SU-DHL-6 (cell line): ENCODE measurements around the gene OXNAD1.

Experiments used
- H2AFZ ChIP-seq: fragments of 200-600 bp; sonication (generic); 2 replicates; pipeline ENCODE4 v1.6.1; 2014; ENCODE audit warnings: low read depth, mild to moderate bottlenecking, moderate library complexity, mixed read lengths, antibody characterized with exemption, low read length; ENCODE audit not compliant: severe bottlenecking
- H3F3A ChIP-seq: fragments of 200-600 bp; shearing (Covaris generic); 2 replicates; pipeline ENCODE4 v1.6.0; 2016; ENCODE audit warnings: antibody characterized with exemption, mild to moderate bottlenecking; ENCODE audit not compliant: insufficient read depth
- H3K27ac ChIP-seq: fragments of 200-600 bp; sonication (generic); 2 replicates; pipeline ENCODE4 v1.5.1; 2016; ENCODE audit warnings: low read depth, mild to moderate bottlenecking, low read length, moderate library complexity, mixed read lengths
- H3K27me3 ChIP-seq: fragments of 200-600 bp; sonication (generic), shearing (Covaris generic); 2 replicates; pipeline ENCODE4 v1.6.0; 2014; ENCODE audit warnings: mild to moderate bottlenecking, low read length
- H3K36me3 ChIP-seq: fragments of 200-600 bp; sonication (generic); 2 replicates; pipeline ENCODE4 v1.6.1; 2014; ENCODE audit warnings: mild to moderate bottlenecking, low read length, mixed read lengths
- H3K4me2 ChIP-seq: fragments of 300-600, 200-600 bp; shearing (Covaris generic), sonication (generic); 2 replicates; pipeline ENCODE4 v1.6.0; 2014; ENCODE audit warnings: low read length, low read depth, mild to moderate bottlenecking; ENCODE audit not compliant: poor library complexity, severe bottlenecking
- H3K4me3 ChIP-seq: fragments of 200-600 bp; sonication (generic); 2 replicates; pipeline ENCODE4 v1.5.1; 2014; ENCODE audit warnings: antibody characterized with exemption, low read length, mild to moderate bottlenecking, mixed read lengths; ENCODE audit not compliant: insufficient read depth, poor library complexity, severe bottlenecking
- H3K79me2 ChIP-seq: fragments of 200-600 bp; sonication (generic); 2 replicates; pipeline ENCODE4 v1.6.1; 2014; ENCODE audit warnings: mild to moderate bottlenecking, low read length, moderate library complexity; ENCODE audit not compliant: insufficient read depth
- H3K9ac ChIP-seq: fragments of 200-600 bp; sonication (generic); 2 replicates; pipeline ENCODE4 v1.7.0; 2014; ENCODE audit warnings: mild to moderate bottlenecking, low read length
- H3K9me2 ChIP-seq: fragments of 200-600 bp; sonication (generic); replicated peaks from 2 replicates; pipeline ENCODE4 v1.6.1; 2014; ENCODE audit warnings: low read length; ENCODE audit not compliant: insufficient read depth
- H3K9me3 ChIP-seq: fragments of 200-600 bp; sonication (generic); 2 replicates; pipeline ENCODE4 v1.6.1; 2014; ENCODE audit warnings: low read length, mixed read lengths; ENCODE audit not compliant: insufficient read depth
- H4K20me1 ChIP-seq: fragments of 200-600 bp; sonication (generic); 2 replicates; pipeline ENCODE4 v1.6.1; 2014; ENCODE audit warnings: low read depth, mild to moderate bottlenecking, antibody characterized with exemption, low read length, moderate library complexity, mixed read lengths
- CTCF ChIP-seq: fragments of 200-600 bp; sonication (generic); IDR thresholded peaks from one replicate; pipeline ENCODE4 v1.5.1; 2017; ENCODE audit warnings: antibody characterized with exemption, mild to moderate bottlenecking, low read length, moderate library complexity; ENCODE audit not compliant: insufficient read depth, poor library complexity, severe bottlenecking
- EZH2phosphoT487 ChIP-seq: fragments of 200-600 bp; sonication (generic), shearing (Covaris generic); conservative IDR thresholded peaks from 2 replicates; pipeline ENCODE4 v1.6.1; 2018; ENCODE audit warnings: mild to moderate bottlenecking, antibody characterized with exemption, low read length, moderate library complexity, mixed read lengths

The OXNAD1 gene

GRCh38 chr3:16253601-16254000, 11.4 kb upstream of the OXNAD1 start:
- Histone ChIP-seq H3K4me2 (no peak overlapping the region), H3K9me2 (no peaks in the 10 kb centered on the region), H2AFZ (no peak overlapping the region), H3K9me3 (no peaks in the 10 kb centered on the region), H3K27me3 (no peaks in the 10 kb centered on the region), H3K9ac (no peak overlapping the region), H3F3A (no peaks in the 10 kb centered on the region), H3K27ac (no peak overlapping the region), H3K4me3 (no peak overlapping the region), H4K20me1 (no peaks in the 10 kb centered on the region), H3K36me3 (no peaks in the 10 kb centered on the region), H3K79me2 (no peaks in the 10 kb centered on the region)
- TF ChIP-seq CTCF (no peak), EZH2phosphoT487 (no peak)

GRCh38 chr3:16254916-16255315, 10.1 kb upstream of the OXNAD1 start:
- Histone ChIP-seq H3K4me2 (no peak overlapping the region), H4K20me1 (no peaks in the 10 kb centered on the region), H3K27ac (no peak overlapping the region), H3F3A (no peaks in the 10 kb centered on the region), H3K27me3 (no peaks in the 10 kb centered on the region), H3K9me3 (no peaks in the 10 kb centered on the region), H3K9me2 (no peaks in the 10 kb centered on the region), H2AFZ (no peak overlapping the region), H3K9ac (no peak overlapping the region), H3K79me2 (no peaks in the 10 kb centered on the region), H3K4me3 (no peak overlapping the region), H3K36me3 (no peaks in the 10 kb centered on the region)
- TF ChIP-seq EZH2phosphoT487 = no peak
- TF ChIP-seq CTCF = no peak

- no peak overlapping the region for H3K4me2 ChIP-seq
- H3K9me3 ChIP-seq = no peaks in the 10 kb centered on the region
- H2AFZ ChIP-seq = no peak overlapping the region
- no peak overlapping the region for H3K9ac ChIP-seq
- H3K4me3 ChIP-seq = no peak overlapping the region
- H3K9me2 ChIP-seq = no peaks in the 10 kb centered on the region
- H3K36me3 ChIP-seq = no peaks in the 10 kb centered on the region
- no peaks in the 10 kb centered on the region for H3K27me3 ChIP-seq
- no peak overlapping the region for H3K27ac ChIP-seq
- TF ChIP-seq EZH2phosphoT487 (no peak), CTCF (no peak)
- H3K79me2 ChIP-seq = no peaks in the 10 kb centered on the region
- H3F3A ChIP-seq = no peaks in the 10 kb centered on the region
- no peaks in the 10 kb centered on the region for H4K20me1 ChIP-seq
Measured at GRCh38 chr3:16255326-16255725, 9.7 kb upstream of the OXNAD1 start.

- Histone ChIP-seq H3K9ac (no peak overlapping the region), H3K9me2 (no peaks in the 10 kb centered on the region), H4K20me1 (no peaks in the 10 kb centered on the region), H3K79me2 (no peaks in the 10 kb centered on the region), H3K36me3 (no peaks in the 10 kb centered on the region), H3K4me3 (no peak overlapping the region), H3K9me3 (no peaks in the 10 kb centered on the region), H3K27me3 (no peaks in the 10 kb centered on the region), H3F3A (no peaks in the 10 kb centered on the region), H3K27ac (no peak overlapping the region), H3K4me2 (no peak overlapping the region), H2AFZ (no peak overlapping the region)
- TF ChIP-seq CTCF (no peak), EZH2phosphoT487 (no peak)
Measured at GRCh38 chr3:16255726-16256125, 9.3 kb upstream of the OXNAD1 start.
